ENCODE data around the gene RSF1. TPM values are rescaled to one million over a fixed set of nuclear protein-coding genes. Genes with fewer than 3 reads are reported as not detected.

Gene RSF1
- total RNA-seq, 2 experiments from 2014 or later = 49.9 to 59.2 TPM

Other genes with a start within 250 kb of the RSF1 start
- gene AQP11, start 230.8 kb downstream of the RSF1 start, total RNA-seq = under 1 TPM in 1 of 2 experiments, not detected in 1; 0.14 TPM
- gene CLNS1A, start 182.9 kb downstream of the RSF1 start, total RNA-seq = 100 to 1,000 TPM; 185 to 212 TPM
- gene AAMDC, start 422 bp upstream of the RSF1 start, total RNA-seq = 1 to 10 TPM; 4.8 to 5.3 TPM
- 10 to 100 TPM; 53.8 to 55.4 TPM for gene INTS4, start 173.9 kb upstream of the RSF1 start, total RNA-seq
- under 1 TPM; 0.14 to 0.21 TPM for gene KCTD14, start 202.6 kb upstream of the RSF1 start, total RNA-seq
- not detected for gene THRSP, start 243.1 kb upstream of the RSF1 start, total RNA-seq